ENCODE results near the gene KRT12.
"Not testable (repeated sequence)": the region's sequence is repeated elsewhere in the genome, so short reads cannot be mapped to it uniquely, and the experiment has no call there.

The KRT12 gene

DNA sequence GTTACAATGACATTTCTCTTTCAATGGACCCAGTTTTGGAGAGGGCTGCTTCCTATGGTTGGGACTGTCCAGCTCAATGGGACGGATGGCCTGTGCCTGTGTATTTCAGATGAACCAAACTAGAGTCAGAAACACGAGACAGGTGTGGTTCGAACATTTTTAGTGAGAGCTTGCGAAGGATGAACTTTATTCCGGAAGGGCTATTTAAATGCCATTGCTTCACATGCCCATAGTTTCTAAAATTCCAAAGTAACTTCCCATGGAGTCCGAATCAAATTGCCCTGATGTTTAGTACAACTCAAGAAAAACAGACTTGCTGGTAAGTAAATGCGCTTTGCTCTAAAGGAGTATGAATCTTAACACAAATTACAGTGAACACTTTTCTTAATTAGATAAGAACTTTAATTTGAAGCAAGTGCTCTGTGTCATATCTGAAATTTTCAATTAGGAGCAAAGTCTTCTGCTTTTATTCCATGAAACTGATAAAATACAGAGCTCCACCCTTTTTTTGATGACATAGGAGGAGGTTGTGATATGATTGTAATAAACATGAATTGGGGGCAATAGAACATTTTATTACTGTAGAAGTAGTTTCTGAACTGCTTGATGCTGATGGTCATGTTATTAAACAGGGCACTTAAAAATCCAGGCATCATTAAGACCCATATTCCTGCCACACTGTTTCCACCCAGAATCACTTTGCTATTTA, 16.8 kb upstream of the KRT12 start:
- no peak for DNase-seq

DNA sequence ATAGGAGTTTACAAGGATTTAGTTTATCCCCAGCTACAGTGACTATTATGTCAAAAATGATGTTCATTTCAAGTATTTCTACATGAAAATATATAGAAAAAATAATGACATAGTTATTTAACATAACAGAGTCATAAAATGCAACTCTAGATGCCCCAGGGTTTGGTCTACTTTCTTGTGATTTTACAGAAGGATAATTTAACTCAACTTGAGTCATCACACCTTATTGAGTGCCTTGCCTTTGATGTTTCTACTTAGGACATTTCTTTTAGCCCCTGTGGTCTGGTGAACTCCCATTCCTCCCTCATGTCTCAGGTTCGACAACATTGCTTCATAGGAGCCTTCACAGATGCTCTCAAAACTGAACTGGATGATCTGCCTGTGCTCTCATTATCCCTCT, 16.0 kb upstream of the KRT12 start:
- no peak for DNase-seq

DNA sequence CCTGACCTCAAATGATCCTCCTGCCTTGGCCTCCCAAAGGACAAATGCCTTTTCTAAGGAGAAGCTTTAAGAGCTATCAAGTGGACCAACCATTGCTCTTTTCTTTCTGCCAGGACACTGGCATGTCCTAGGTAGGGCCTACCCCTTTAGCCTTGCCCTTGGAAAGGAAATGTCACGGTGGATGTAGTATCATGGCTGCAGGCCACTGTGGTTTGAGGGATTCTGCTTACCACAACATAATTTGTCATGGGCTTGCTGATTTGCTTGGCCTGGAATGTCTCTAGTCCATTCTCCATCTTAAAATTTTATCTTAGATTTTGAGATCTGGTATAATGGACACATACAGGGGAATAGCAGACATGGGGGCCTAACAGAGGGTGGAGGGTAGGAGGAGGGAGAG, 12.0 kb upstream of the KRT12 start:
- DNase-seq = no peak

DNA sequence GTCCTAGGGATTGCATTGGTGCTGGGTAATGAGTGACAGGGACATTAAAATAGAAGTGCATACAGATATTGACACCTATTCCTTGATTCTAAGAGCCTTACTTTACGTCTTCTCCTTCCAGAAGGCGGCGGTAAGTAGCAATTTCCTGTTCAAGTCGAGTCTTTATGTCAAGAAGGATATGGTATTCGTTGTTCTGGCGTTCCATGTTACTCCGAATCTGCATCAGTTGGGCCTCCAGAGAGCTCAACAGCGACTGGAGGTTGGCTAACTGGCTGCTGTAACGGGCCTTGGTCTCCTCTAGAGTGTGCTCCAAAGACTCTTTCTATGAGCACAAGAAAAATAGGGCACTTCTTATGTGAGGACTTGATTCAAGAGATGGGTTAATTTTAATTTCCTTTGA, 11.0 kb upstream of the KRT12 start:
- DNase-seq = no peak

DNA sequence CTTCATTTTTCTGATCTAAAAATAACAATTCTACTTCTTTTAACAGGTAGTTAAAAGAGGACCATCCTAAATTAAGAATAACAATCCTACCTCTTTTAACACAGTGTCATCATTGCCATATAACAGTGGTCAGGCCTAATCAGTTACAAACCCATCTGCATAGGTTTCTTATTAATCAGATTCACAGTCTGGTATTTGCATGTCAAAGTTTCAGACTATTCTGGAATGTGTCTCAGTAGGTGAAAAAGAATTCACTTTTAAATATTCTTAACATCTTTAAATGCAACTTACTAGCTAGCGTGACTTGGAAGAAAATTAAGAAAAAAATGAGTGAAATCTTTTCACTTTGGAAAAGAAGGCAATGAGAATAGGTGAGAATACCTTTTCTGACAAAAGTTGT, 6.8 kb upstream of the KRT12 start:
- DNase-seq = no peak

DNA sequence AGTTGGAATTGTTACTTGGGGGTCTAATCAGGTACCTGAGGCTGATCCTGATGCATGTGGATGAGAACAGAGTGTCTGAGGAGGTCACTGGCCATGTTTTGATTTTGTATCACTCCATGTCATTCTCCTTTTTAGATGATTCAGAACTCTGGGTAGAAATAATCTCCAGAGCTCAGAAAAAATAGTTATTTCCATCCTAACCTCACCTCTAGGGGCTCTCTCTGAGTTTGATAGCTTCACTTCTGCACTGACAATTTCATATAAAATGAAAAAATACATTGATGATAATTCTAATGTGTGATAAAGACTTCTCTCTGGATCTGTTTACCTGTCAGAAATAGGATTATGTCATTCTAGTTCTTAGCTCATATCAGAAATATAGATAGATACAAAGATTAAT, 6.2 kb upstream of the KRT12 start:
- no peak for DNase-seq

DNA sequence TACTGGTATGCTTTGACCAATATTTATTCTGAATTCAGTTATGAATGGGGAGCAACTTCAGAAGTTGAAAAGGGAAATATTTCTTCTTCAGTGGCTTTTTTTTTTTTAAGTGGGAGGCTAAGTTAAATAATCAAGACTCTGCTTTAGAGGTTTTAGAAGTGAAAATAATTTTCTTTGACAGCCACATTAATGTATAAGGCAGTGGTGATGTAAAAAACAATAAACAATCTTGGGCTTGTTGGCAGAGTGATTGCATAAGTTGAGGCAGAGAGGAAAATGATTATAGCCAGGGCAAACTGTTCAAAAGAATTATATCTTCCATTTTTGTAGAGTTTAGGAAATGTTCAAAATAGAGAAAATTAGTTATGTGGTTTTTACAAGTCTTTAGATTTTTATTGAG, 5.4 kb upstream of the KRT12 start:
- DNase-seq = no peak

DNA sequence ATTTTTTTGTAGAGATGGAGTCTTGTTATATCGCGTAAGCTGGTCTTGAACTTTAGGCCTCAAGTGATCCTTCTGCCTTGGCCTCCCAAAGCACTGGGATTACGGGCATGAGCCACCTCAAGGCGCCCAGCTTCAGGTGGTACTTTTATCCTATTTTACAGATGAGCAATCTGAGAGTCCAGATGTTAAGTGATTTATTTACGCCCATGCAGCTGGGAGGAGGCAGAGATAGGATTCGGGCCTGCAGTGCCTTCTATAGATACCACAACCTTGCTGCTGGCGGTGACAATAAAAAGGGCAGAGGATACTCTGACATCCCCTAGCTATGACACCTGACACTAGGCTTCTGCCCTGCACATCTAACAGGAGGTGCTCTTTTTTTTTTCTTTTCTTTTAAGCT, 4.3 kb upstream of the KRT12 start:
- no peak for DNase-seq

DNA sequence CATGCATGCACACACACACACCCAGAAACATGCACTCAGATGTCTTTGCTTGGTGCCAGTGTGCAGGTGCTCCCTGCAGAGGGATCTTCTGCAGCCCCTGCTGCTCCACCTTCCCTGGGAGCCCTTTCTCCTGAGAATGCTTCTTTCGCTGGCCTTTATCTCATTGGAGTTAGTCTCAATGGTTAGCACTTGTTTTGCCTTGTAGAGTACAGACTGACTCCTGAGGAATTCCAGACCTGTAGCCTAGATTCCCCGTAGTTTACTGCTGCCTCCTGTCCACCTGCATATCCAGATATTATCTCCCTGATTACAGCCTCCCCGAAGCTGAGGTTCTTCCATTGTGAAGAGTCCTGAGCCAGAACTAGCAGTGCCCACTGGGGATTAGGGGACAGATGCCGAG, 3.1 kb upstream of the KRT12 start:
- no peak for DNase-seq

DNA sequence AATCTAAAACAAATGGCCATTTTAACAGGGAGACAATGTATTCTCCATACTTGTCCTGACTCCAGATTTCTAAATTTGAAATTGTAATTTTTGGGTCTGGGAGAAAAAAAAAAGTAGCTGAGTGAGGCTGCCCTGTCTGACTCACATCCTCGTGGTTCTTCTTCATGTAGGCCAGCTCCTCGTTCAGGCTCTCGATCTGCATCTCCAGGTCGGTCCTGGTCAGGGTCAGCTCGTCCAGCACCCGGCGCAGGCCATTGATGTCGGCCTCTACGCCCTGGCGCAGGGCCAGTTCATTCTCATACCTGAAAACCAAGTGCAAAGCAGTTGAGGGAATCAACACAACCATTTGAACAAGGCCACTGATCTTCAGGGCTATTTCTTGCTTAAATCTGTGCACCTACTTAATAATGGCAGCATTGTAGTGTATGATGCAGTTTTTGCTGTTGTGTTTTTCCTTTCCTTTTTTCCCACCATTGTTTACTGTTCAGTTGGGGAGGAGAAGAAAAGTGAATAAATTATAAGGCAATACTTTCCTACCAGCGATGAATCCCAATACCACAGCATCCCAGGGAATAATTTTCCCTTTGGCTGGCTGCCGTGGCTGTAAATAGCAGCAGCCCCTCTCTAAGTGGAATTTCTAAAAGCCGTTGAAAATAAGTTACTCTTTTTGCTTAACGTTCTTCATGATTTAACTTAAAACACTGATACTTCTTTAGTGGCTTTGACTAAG, 2.2 kb downstream of the KRT12 start:
- DNase-seq = no peak

DNA sequence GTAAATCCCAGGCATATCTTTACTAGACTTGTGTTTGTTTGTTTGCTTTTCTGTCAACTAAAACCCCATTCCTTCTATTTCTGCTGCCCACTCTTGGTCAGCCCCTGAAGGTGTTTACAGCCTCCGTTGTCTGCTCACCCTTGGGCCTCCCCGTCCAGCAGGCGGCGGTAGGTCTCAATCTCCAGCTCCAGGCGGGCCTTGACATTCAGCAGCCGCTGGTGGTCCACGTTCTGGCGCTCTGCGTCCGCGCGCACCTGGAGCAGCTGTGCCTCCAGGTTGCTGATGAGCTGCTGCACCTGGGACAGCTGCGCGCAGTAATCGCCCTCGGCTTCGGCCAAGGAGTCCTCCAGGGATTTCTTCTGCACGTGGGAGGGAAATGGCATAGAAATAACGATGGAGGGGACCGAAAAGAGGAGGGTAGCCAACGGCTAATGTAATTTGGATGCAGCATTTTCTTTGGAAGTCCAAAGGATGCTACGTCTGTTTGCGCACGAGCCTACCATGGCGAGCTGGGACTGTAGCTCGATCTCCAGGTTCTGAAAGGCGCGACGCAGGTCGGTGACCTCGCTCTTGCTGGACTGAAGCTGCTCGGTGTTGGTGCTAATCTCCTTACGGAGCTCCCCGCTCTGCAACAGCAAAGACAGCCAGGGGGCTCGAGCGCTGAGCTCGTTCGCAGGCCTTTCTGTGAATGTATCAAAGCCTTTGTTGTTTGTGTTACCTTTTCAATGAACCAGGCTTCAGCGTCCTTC, 3.9 kb downstream of the KRT12 start:
- DNase-seq = peak; percentile 14

DNA sequence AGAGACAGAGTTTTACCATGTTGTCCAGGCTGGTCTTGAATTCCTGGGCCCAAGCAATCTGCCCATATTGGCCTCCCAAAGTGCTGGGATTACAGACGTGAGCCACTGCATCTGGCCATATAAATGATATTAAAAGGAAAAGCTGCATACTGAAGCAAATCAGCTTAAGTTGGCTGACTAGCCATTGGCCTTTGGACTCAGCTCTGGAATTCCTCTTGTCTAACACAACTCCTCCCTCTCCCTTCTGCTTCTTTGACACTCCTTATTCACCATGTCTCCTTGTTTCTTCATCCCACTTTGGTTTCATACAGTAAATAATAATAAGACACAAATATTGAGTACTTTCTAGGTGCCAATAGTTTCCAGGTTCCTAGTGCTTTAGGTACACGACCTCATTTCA, 7.5 kb downstream of the KRT12 start:
- DNase-seq = no peak

DNA sequence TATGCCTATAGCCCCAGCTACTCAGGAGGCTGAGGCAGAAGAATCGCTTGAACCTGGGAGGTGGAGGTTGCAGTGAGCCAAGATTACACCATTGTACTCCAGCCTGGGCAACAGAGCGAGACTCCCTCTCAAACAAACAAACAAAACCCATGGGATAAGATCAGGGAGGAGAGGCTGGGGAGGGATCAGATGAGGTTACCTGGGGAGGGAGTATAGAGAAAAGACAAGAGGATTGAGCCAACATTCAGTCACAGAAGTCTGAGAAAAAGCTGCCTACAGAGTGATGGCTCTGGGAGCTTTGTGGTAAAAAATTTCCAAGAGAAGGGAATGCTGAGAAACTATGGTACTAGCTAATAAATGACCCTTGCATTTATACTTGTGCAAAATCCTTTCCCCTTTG, 8.4 kb downstream of the KRT12 start:
- DNase-seq = not testable (repeated sequence)

DNA sequence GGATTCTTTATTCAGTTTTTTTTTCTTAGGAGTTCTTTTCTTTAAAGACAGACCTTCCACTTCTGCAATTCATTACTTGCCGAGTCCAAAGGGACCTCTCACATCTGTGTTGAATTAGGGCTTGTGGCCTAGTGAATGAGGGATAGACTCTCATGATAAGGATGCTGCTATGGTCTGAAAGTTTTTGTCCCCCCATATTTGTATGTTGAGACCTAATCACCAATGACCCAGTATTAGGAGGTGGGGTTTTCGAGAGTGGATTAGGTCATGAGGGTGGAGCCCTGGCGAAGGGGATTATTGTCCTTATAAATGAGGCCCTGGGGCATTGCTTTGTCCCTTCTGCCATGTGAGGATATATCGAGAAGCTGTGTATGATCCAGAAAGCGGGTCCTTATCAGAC, 9.5 kb downstream of the KRT12 start:
- DNase-seq = no peak

DNA sequence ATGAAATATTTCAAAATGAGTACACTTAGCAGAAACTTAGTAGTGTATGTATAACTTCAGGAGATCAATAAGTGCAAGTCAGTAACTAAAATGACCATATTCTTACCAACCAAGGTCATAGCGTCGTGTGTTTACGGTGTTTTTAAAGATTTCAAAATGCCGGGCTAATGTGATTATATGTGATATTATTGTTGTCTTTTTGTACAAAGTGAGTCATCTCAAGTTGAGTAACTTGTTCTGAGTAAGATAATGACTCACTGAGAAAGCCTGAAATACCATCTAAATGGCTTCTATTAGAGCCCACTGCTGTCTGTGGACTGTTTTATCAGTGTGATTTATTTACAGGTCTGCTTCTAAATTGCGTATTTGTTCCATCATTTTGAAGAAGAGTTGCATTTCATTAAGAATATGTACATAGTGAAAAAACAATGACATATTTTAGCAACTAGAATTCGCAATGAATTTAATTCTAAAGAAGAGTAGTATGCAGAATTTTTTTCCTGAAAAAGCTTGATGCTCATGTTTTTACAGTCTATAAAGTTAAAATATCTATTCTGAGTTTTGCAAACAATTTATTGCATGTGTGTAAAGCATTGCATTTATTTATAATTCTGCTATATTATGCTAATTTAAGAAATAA, 12.7 kb downstream of the KRT12 start:
- DNase-seq = no peak

DNA sequence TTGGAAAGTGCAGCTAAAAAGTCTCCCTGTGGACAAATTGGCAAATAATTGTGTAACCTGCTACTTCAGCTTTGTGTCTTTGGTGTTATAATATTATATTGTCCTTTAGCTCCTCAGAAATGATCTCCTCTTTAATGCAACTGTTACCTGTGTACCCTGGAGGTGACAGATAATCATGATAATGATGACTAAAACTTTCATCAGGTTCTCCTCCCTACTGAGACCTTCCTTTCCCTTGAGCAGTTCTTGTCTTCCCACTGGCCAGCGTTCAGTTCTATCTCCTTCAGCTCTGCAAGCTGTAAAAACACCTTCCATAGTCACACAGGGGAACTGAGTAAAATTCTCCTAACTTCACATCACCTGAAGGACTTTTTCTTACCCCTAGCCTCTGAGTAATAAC, 14.7 kb downstream of the KRT12 start:
- DNase-seq = no peak

DNA sequence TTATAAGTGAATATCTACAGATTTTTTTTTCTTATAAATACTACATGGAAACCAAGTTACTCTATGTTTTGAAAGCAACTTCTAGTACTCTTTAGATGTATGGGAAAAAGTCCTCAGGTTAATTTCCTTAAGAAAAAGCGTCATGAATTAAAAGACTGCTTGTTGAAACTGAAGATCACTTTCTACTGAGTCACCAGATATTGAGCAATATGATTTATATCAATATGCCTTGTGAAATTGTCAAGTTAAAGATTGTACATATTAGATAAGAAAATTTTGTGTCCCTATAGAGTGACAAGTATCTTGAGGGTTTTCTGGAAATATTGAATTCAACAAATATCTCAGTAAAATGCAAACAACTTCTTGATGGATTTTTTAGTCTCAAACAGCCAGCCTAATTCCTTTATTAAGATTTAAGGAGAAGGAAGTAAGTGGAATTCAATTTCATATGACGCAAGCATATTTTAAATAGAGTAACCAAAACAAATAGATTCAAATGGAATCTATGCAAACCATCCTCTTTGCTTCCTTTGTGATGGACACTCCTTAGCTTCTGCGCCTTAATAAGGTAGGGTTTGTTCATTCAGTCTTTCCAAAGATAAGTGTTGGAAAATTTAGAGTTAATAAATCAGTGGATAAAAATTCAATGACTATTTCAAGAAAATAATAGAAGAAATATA, 16.6 kb downstream of the KRT12 start:
- no peak for DNase-seq

DNA sequence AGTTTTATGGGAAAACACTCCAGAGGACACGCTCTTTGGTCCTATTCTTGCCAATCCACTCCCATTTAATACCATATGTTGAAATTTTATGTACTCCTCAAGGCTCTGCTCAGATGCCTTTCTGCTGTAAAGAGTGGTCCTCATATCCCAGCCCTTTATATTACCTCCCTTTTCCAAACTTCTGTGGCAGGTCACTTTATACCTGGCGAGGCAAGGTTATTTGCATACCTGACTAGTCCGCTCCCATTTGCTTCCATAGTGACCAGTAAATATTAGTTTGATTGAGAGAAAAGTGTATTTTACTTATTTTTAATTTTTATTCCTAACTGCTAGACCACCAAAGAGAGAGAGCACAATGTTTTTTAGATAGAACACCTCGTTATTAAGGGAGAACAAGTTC, 17.3 kb downstream of the KRT12 start:
- no peak for DNase-seq

DNA sequence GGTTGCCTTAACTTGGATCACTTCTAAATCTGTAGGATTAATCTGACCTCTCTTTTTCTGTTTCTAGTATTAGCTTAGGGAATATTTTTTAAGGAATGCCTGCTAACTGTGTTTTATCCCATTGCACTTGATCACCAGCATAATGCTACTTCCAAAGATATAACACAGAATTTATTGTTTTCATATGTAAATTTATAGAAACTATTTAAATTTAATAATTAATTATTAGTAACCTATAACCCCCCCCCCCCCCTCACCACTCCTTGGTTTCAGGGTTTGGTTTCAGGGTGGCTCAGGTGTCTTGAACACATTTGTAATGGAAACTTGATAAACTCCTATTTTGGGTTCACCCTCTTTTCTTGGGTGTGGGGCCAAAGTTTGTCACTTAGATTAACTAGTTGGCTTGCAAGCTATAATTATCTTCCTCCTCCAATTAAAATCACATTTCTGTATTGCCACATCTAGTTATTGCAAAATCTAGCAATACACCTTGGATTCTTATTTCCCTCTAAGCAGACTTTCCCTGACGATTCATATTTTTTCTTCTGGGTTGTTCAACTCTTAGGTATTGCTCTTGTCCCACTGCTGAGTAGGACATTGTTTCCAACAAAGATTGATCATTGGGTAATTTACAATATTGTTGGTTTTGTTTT, 18.3 kb downstream of the KRT12 start:
- DNase-seq = no peak

DNA sequence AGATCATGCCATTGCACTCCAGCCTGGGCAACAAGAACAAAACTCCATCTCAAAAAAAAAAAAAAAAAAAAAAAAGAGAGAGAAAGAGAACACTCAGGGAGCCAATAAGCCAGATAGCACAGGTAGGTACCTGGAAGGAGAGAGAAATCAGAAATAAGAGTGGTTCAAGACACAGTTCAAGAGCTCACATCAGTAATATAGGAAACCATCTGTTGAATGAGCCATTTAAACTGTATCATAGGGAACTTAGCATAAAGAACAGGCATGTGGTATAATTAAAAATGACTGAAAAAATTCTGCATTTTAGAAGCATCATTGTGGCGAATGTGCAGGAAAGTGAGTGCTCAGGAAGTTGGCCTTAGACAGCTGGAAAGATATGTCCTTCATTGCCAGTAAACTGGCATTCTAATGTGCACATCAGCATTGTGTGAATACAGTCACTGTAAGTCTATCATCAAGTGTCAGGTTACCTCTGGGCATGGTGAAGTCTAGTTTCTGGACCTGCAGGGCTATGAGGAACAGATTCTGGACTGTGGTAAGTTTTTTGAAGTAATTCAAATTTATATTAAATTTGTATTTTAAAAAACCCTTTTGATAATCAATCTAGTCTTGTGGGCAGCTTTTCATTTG, 20.4 kb downstream of the KRT12 start:
- DNase-seq = no peak

DNA sequence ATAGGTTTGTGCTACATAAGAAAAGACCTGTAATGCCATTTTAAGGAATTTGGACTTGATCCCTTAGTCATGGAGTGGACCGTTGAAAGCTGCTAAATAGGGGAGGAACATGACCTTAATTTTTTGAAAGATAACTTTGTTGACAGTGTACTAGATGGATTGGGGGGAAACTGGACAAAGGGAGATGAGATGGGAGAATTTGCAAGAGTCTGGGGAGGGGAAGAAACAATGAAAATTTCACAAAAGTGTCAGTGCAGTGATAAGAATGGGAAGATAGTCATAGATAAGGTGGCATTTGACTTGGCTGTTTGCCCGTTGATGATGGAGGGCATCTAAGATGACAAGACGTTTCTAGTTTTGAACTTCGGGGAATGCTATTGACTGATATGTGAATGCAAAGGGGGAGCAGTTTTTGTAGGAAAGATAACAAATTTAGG, 22.3 kb downstream of the KRT12 start:
- no peak for DNase-seq

DNA sequence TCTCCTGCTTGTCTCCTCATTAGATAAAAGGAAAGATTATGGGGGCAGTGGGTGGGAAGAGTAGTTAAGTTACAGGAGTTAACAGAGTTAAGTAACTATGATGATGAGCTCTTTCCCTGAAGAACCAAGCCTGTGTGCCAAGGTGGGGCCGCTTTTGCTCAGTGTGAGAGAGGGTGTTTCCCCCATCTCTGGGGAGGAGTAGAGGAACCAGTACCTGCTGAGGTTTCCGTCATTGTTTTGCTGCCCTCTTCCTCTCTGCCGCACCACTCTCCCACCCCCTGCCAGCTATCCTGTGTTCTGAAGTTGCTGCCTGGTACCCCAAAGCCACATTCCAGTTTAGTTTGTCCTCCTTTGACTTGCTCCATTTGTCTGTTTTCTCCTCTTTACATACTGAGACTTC, 23.8 kb downstream of the KRT12 start:
- no peak for DNase-seq
